D341Med (cell line): Measurements from ENCODE around the gene PPP4C.
"Not testable (repeated sequence)": the region's sequence is repeated elsewhere in the genome, so short reads cannot be mapped to it uniquely, and the experiment has no call there.

ENCODE experiments used
- DNase-seq: peaks from one replicate; pipeline ENCODE4 v3.0.0; 2012; ENCODE audit warnings: low spot score

PPP4C gene

GRCh38 chr16:30075503-30076275 is at the start of gene PPP4C:
TSS of gene PPP4C (plus strand) at chr16:30075994. CDS start at chr16:30076378, 384 bp downstream.
- DNase-seq, result peak; percentile 94

GRCh38 chr16:30026449-30026848 is 49.3 kb upstream of the PPP4C start:
- no peak for DNase-seq

- DNase-seq, result peak; percentile 86
Observed at GRCh38 chr16:30027588-30028437, 48.0 kb upstream of the PPP4C start.

- DNase-seq, result no peak
Observed at GRCh38 chr16:30028438-30029076, 47.2 kb upstream of the PPP4C start.

DNA sequence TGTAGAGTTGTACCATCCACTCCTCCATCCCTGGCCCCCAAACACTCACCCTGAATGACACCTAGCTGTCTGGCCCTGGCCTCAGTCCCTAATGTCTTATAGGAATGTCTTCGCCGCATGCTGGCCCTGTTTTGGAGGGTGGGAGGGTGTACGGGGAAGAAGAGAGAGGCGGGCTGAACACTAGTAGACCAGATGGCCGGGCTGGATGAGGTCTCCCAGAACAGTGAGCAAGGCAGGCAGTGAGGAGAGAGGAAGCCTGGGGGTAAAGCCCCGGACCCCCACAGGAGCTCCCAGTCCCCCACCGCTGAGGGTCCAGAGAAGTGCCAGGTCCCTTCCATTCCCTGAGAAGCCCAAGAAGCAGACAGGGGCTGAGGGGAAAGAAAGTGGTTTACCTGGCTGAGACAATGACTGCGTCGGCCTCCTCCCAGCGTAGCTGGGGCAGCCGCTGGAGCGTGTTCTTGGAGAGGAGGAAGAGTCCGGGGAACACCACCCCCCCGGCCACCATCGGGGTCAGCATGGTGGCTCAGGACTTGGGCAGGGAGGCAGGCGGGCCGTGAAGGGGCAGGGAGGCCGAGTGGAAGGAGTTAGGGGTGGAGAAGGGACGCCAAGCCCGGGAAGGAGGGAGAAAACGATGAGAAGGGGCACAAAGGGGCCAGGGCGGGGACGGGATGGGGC is 45.6 kb upstream of the PPP4C start:
- no peak for DNase-seq

DNA sequence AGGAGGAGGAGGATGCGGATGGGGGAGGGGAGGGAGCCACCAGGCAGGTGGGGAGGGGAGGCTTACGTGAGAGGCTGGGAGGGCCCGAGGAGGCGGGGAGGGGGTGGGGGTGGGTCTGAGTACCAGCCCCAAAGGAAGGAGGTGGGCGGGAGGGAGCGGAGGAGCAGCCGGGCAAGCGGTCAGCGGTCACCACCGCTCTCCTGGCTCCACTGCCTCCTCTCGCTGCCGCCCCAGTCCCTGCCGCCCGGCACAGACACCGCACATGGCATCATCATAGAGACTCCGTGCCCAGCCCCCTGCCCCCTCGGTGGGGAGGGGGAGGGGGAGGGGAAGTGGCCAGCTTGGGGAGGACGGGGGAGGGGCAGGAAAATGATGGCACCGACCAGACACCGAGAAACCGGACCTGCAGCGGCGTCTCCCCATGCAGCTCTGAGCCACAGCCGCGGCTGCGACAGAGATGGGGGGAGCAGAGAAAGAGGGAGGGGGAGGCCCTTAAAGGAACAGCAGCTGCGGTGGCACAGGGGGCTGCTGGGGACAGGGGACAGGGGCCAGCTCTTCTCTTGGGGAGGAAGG is 44.9 kb upstream of the PPP4C start, which contains the start of gene TLCD3B:
TSS of gene TLCD3B (minus strand) at position 431 of the 573 bp plus-strand sequence. CDS start 744 bp downstream, outside the sequence.
- peak; percentile 64 for DNase-seq

- DNase-seq, result no peak
Observed at GRCh38 chr16:30031477-30031918, 44.3 kb upstream of the PPP4C start.

- DNase-seq, result peak; percentile 75
Observed at GRCh38 chr16:30032083-30032819, 43.5 kb upstream of the PPP4C start.

DNA sequence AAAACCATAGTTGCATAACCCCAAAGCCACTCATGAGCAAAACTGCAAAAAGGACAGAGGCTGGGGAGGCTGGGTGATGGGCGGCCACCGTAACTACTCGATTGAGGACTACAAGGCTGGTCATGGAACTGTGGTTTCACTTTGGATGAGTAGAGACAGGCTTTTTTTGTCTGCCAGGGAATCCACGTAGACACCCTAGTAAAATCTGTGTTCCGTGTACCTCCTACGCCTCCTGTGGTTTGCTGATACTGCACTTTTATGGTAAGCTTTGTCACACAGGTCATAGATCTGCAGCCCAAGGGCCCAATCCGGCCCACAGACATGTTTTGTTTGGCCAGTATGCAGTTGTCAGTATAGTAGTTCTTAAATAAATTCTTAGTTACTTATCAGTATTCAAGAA is 42.5 kb upstream of the PPP4C start:
- no peak for DNase-seq

DNA sequence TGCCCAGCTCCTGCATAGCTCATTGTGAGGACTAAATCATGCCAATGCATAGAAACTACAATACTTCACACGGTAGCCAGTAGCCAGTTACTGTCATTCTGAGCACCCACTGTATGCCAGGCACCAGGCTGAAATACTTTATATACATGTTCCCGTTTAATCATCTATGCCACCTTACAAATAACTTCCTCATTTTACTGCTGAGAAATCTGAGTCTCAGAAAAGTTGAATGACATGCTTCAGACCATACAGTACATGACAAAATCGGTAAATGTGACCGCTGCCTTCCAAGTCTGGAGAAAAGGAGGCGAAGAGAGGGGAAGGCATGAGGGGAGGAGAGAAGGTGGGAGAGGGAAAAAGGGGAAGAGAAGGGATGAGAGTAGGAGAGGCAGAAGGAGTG is 35.6 kb upstream of the PPP4C start:
- DNase-seq, result no peak

DNA sequence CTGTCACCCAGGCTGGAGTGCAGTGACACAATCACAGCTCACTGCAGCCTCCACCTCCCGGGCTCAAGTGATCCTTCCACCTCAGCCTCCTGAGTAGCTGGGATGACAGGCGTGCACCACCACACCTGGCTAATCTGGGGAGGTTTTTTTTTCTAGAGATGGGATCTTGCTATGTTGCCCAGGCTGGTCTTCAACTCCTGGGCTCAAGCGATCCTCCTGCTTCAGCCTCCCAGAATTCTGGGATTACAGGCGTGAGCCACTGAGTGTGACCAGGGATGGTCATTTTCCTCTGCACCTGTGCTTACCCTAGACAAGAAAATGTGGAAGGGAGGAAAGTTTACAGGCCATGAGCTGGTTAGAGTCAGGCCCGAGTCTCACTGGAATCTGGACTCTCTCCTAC is 35.1 kb upstream of the PPP4C start:
- not testable (repeated sequence) for DNase-seq

DNA sequence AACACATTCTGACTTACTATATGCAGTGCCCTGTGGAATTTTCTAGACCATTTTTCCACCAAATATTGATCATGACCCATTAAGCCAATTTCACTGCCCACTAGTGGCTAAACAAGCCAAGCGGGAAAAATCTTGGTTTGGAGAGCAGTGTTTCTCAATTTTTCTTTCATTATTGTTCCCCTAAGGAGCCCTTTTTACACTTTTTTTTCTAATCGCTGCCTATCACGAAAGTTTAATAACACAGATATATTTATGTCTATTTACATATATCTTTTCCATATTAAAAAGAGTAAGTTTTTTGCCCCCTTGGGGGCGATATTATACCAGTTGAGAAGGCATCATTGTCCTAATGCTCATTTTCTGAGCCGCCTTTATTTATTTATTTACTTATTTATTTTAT is 34.0 kb upstream of the PPP4C start:
- DNase-seq, result no peak

DNA sequence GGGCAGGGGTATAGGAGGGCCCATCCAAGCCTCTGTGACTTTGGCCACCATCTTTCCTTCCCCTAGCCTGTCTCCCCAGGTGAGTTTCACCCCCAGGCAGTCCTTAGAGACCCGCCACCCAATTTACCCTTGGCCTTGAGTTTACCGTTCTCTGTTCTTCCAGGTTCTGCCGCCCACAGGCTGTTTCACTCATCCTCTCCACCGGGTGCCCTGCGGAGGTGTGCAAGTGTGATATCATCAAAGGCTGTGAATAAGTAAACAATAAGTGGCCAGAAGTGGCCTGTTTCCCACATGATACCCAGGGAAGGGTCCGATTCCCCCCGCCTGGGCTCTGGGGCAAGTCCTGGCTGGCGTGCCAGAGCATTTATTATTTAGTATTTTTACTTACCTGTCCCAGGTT is 29.6 kb upstream of the PPP4C start:
- no peak for DNase-seq

GRCh38 chr16:30046588-30046987 is 29.2 kb upstream of the PPP4C start:
- DNase-seq, result no peak

DNA sequence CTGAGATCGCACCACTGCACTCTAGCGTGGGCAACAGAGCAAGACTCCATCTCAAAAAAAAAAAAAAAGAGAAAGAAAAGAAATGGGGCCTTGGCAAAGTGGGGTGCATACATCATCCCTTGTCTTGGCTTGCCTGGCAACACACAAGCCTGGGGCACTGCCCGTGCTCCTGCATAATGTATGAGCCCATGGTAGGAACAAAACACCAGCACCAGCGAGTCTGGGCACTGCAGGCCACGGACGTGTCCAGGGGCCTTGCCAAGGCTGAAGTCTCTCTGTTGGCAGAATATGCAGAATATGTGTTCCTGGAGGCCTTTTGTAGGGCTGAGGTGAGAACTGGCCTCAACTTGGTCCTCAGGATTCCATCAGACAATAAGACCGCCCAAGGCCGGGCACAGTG is 25.9 kb upstream of the PPP4C start:
- no peak for DNase-seq

DNA sequence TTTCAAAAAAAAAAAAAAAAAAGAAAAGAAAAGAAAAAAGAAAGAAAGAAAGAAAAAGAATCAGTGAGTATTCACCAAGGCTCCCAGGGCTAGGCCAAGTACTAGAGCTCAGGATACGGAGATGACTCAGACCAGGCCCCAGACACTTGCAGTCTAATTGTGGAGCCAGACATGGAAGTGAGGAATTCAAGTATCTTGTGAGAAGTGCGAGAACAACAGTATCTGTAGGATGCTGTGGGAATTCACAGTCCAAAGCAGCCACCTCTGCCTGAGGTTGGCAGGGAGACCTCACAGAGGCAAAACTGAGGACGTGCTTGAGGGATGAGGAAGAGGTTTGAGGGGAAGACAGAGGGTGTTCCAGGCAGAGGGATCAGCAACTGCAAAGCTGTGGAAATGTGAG is 24.3 kb upstream of the PPP4C start:
- DNase-seq, result no peak

GRCh38 chr16:30052671-30053372 is 23.0 kb upstream of the PPP4C start:
- DNase-seq, result peak; percentile 91

DNA sequence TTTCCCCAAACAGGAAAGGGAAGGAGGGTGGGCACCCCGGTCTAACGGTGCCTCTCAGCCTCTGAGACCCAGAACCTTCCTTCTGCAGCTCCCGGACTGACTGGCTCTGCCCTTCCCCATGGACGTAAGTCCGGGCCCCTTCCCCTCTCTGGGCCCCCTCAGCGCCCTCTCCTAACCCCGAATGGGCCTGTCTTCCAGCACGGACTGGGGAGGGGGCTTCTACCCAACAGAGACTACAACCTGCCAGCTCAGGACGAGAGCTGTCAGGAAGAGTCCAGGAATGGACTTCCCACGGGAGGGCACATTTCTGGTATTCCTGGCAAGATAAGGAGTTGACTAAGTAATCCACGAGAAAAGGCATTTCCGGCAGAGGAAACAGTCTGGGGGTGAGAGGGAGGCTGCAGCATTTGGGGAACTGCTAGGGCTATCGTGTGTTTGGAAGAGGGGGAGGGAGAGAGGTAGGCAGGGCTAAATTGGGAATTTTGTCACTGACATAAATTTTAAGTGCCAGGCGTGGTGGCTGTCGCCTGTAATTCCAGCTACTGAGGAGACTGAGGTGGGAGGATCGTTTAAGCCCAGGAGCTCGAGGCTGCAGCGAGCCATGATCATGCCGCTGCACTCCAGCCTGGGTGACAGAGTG is 22.3 kb upstream of the PPP4C start:
- DNase-seq, result no peak

GRCh38 chr16:30054451-30054850 is 21.3 kb upstream of the PPP4C start:
- no peak for DNase-seq
